Mesenchymal stem cell (in vitro differentiated cells and primary cell): Measurements from ENCODE around the gene SCFD2.

Experiments
- DNase-seq: peaks from one replicate; pipeline ENCODE4 v3.0.0-alpha.2; 2013
- H2AFZ ChIP-seq: one replicate; pipeline ENCODE4 v1.6.1; 2013; ENCODE audit warnings: low read depth, mild to moderate bottlenecking, control low read depth, inconsistent platforms, low read length, moderate library complexity
- H2AK5ac ChIP-seq: 2 replicates; pipeline ENCODE4 v1.6.1; 2013; ENCODE audit warnings: low read length, moderate library complexity, mild to moderate bottlenecking, inconsistent platforms; ENCODE audit not compliant: severe bottlenecking
- H2BK120ac ChIP-seq: one replicate; pipeline ENCODE4 v1.6.1; 2013; ENCODE audit warnings: low read depth, mild to moderate bottlenecking, inconsistent platforms, low read length, moderate library complexity
- H2BK12ac ChIP-seq, 2 experiments: one replicate each; pipeline ENCODE4 v1.6.1; 2013; ENCODE audit warnings: inconsistent platforms in 2 of 2, low read length in 2 of 2, mild to moderate bottlenecking in 2 of 2, moderate library complexity in 2 of 2, control low read depth in 1 of 2
- H2BK15ac ChIP-seq: one replicate; pipeline ENCODE4 v1.6.1; 2013; ENCODE audit warnings: mild to moderate bottlenecking, low read depth, inconsistent platforms; ENCODE audit not compliant: poor library complexity, severe bottlenecking
- H2BK5ac ChIP-seq: 2 replicates; pipeline ENCODE4 v1.6.1; 2013; ENCODE audit warnings: low read depth, mild to moderate bottlenecking, low read length, control low read depth, inconsistent platforms; ENCODE audit not compliant: poor library complexity, severe bottlenecking
- H3K14ac ChIP-seq, 2 experiments: one replicate each; pipeline ENCODE4 v1.6.1; 2013; ENCODE audit warnings: inconsistent platforms in 2 of 2, low read length in 2 of 2, control low read depth in 1 of 2, mild to moderate bottlenecking in 1 of 2, moderate library complexity in 1 of 2
- H3K18ac ChIP-seq, 2 experiments: one replicate each; pipeline ENCODE4 v1.6.1; 2013; ENCODE audit warnings: inconsistent platforms in 2 of 2, low read length in 2 of 2, control low read depth in 1 of 2, low read depth in 1 of 2, mild to moderate bottlenecking in 1 of 2
- H3K23ac ChIP-seq, 2 experiments: one replicate each; pipeline ENCODE4 v1.6.1; 2013; ENCODE audit warnings: inconsistent platforms in 2 of 2, low read length in 2 of 2, mild to moderate bottlenecking in 2 of 2, moderate library complexity in 2 of 2, control low read depth in 1 of 2
- H3K27ac ChIP-seq: 2 replicates; pipeline ENCODE4 v1.5.1; 2013; ENCODE audit warnings: mild to moderate bottlenecking, moderate library complexity, low read length, control low read depth, inconsistent platforms; ENCODE audit not compliant: poor library complexity, severe bottlenecking
- H3K27me3 ChIP-seq, 2 experiments: 2 replicates each; pipeline versions ENCODE4 v1.6.1 to v1.7.0; 2013; ENCODE audit warnings: low read length in 2 of 2, mild to moderate bottlenecking in 2 of 2, moderate library complexity in 2 of 2, control low read depth in 1 of 2, inconsistent platforms in 1 of 2; ENCODE audit not compliant: control insufficient read depth in 1 of 2, insufficient read depth in 1 of 2
- H3K36me3 ChIP-seq, 2 experiments: 2 replicates each; pipeline versions ENCODE4 v1.6.1 to v1.7.0; 2013; ENCODE audit warnings: low read length in 2 of 2, control low read depth in 1 of 2, inconsistent platforms in 1 of 2, low read depth in 1 of 2, mild to moderate bottlenecking in 1 of 2; ENCODE audit not compliant: insufficient read depth in 2 of 2, control insufficient read depth in 1 of 2
- H3K4ac ChIP-seq, 2 experiments: one replicate each; pipeline ENCODE4 v1.6.1; 2013; ENCODE audit warnings: inconsistent platforms in 2 of 2, low read length in 2 of 2, mild to moderate bottlenecking in 2 of 2, moderate library complexity in 2 of 2, control low read depth in 1 of 2, low read depth in 1 of 2
- H3K4me1 ChIP-seq: 2 replicates; pipeline ENCODE4 v1.6.1; 2013; ENCODE audit warnings: low read depth, low read length, control low read depth; ENCODE audit not compliant: control insufficient read depth, insufficient read depth
- H3K4me2 ChIP-seq: 2 replicates; pipeline ENCODE4 v1.6.1; 2013; ENCODE audit warnings: low read length, mild to moderate bottlenecking, inconsistent platforms; ENCODE audit not compliant: poor library complexity, severe bottlenecking
- H3K4me3 ChIP-seq, 2 experiments: 2 replicates each; pipeline versions ENCODE4 v1.5.1 to v1.7.0; 2013; ENCODE audit warnings: low read length in 2 of 2, mild to moderate bottlenecking in 2 of 2, control low read depth in 1 of 2, low read depth in 1 of 2; ENCODE audit not compliant: insufficient read depth in 1 of 2
- H3K79me1 ChIP-seq: replicated peaks from 2 replicates; pipeline ENCODE4 v1.6.1; 2013; ENCODE audit warnings: mild to moderate bottlenecking, control low read depth, low read length, inconsistent platforms; ENCODE audit not compliant: poor library complexity, severe bottlenecking
- H3K9ac ChIP-seq: 2 replicates; pipeline ENCODE4 v1.7.0; 2013; ENCODE audit warnings: mild to moderate bottlenecking, low read length, moderate library complexity
- H3K9me3 ChIP-seq: 2 replicates; pipeline ENCODE4 v1.7.0; 2013; ENCODE audit warnings: mild to moderate bottlenecking, low read length; ENCODE audit not compliant: control insufficient read depth
- H4K8ac ChIP-seq: one replicate; pipeline ENCODE4 v1.6.1; 2013; ENCODE audit warnings: inconsistent platforms, mild to moderate bottlenecking, low read length, moderate library complexity
- H4K91ac ChIP-seq: one replicate; pipeline ENCODE4 v1.6.1; 2013; ENCODE audit warnings: mild to moderate bottlenecking, low read length, inconsistent platforms
- whole genome bisulfite sequencing: methylation state at CpG from one replicate; pipeline ENCODE4 v1.1.7; 2013; ENCODE audit warnings: mixed read lengths; 5-methylcytosine and 5-hydroxymethylcytosine counted together

SCFD2 gene

DNA sequence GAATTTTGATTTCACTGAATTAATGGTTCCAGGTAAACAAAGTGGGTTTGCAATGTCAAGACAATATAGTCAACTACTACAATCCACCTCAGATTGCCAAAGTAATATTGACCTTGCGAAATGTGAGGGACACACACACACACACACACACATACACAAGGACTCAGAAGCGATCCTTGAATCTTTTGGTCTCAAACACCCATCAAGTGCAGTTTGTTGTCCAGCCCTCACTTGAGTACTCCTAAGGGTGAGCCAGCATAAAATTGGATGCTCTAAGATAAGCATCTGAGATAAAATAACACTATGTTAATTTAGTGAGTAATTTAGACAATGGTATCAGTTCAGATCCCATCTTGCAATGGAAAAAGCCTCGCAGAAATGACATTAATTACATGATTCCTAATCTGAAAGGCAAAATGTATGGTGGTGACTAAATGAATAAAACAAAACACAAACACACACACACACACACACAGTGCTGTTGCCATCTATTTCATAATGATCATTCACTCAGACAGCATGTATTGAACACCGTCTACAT, 401.2 kb downstream of the SCFD2 start:
- Histone ChIP-seq H3K18ac (no peak overlapping the region), H3K36me3 (peaks cover 0 to 2% of the 10 kb centered on the region in 2 experiments), H3K23ac (no peak overlapping the region), H2AK5ac (no peak overlapping the region), H2BK15ac (no peak overlapping the region), H3K9me3 (no peaks in the 10 kb centered on the region), H3K4me3 (no peak overlapping the region), H3K4me1 (no peaks in the 10 kb centered on the region), H3K27ac (no peak overlapping the region), H4K8ac (no peak overlapping the region), H3K4me2 (no peak overlapping the region), H2BK120ac (no peak overlapping the region), H2BK12ac (no peak overlapping the region), H2AFZ (no peak overlapping the region), H3K4ac (no peak overlapping the region), H3K79me1 (no peaks in the 10 kb centered on the region), H3K27me3 (no peaks in the 10 kb centered on the region), H3K14ac (no peak overlapping the region), H3K9ac (no peak overlapping the region), H4K91ac (no peak overlapping the region), H2BK5ac (no peak overlapping the region)
- 98% methylated on average over 3 of the region's 4 CpGs for WGBS
- no peak for DNase-seq

DNA sequence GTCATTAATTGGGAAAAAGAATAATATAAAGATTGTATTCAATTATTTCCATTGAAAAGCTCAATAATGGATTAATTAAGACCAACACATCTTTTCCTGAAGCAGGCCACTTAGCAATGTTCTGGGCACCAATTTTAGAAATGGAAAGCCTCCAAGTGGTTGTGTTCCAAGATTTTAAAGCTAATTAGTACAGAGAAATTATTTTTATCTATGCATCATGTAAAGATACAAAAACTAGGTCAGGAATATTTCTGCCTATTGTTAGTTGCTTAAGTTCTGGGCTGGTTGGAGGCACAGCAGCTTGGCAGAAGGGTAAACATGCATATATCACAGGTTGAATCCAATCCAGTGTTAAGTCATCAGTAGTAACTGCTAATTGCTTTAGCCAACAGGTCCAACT, 401.9 kb downstream of the SCFD2 start:
- Histone ChIP-seq H4K8ac (no peak overlapping the region), H2BK12ac (no peak overlapping the region), H4K91ac (no peak overlapping the region), H3K27me3 (no peaks in the 10 kb centered on the region), H2BK5ac (no peak overlapping the region), H3K4ac (no peak overlapping the region), H3K79me1 (no peaks in the 10 kb centered on the region), H3K23ac (no peak overlapping the region), H3K36me3 (no peaks in the 10 kb centered on the region), H3K9me3 (no peaks in the 10 kb centered on the region), H3K27ac (no peak overlapping the region), H3K14ac (no peak overlapping the region), H2BK15ac (no peak overlapping the region), H3K4me1 (no peaks in the 10 kb centered on the region), H3K18ac (no peak overlapping the region), H2AK5ac (no peak overlapping the region), H3K4me3 (no peak overlapping the region), H2BK120ac (no peak overlapping the region), H3K9ac (no peak overlapping the region), H2AFZ (no peak overlapping the region), H3K4me2 (no peak overlapping the region)
- DNase-seq, result no peak

DNA sequence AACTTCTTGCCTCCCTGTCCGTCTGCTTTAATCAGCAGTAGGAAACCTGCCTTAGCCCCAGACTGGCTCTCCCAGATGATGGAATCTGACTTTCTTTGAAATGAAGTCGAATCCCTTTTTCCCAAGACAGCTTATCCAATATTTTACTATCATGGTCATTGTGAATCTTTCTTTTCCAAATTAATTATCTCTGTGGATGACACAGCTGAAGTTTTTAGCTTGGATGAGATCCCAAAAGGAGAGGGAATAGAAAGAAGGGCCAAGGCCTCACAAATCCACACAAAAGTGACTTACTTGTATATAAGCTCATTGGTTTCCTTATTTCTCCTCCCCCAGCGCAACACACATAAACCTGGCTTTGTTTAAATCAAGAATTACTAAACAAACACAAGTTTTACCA, 403.1 kb downstream of the SCFD2 start:
- Histone ChIP-seq H3K27ac (no peak overlapping the region), H3K18ac (no peak overlapping the region), H3K36me3 (no peaks in the 10 kb centered on the region), H2BK120ac (no peak overlapping the region), H3K4ac (no peak overlapping the region), H3K14ac (no peak overlapping the region), H3K27me3 (no peaks in the 10 kb centered on the region), H3K4me2 (no peak overlapping the region), H2BK12ac (no peak overlapping the region), H3K4me3 (no peak overlapping the region), H2AFZ (no peak overlapping the region), H3K9me3 (no peaks in the 10 kb centered on the region), H3K23ac (no peak overlapping the region), H4K8ac (no peak overlapping the region), H2AK5ac (no peak overlapping the region), H3K79me1 (no peaks in the 10 kb centered on the region), H3K9ac (no peak overlapping the region), H2BK5ac (no peak overlapping the region), H3K4me1 (no peaks in the 10 kb centered on the region), H2BK15ac (no peak overlapping the region), H4K91ac (no peak overlapping the region)
- DNase-seq, result no peak
- 96% methylated on average over 3 of the region's 3 CpGs for WGBS

DNA sequence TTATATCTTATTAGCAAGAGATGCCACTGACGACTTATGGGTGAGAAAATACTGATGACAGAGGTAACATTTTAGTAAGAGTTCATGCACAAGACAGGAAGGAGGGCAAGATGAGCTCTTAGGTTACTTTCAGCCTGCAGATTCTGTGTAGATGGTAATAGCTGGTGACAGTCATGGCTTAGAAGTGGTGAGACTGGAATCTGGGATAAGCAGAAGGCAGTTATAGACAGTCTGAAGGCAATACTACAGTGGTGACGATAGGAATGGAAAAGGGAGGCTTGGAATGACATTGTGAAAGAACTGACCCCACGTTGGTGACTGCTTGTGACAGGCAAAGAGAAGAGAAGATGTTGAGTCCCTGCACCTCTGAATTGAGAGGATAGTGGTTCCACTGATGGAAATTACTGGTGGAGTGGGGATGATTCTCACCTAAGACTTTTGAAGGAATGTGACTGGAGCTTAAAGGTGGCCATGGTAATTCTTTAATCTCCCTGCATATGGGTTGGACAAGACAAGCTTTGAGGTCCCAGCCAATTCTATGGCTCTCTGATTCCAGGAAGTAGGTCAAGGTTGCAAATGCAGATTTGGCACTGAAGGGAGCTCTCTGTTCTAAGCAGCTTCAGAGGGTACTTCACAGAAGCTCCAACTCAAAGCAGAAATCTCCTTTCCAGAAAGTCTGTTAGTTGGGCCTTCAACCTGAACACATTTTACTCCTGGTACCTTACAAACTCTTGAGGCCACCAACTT, 404.0 kb downstream of the SCFD2 start:
- peaks cover 2% of the 10 kb centered on the region for H3K4me1 ChIP-seq
- H3K27ac ChIP-seq, result no peak overlapping the region
- H3K36me3 ChIP-seq, result no peaks in the 10 kb centered on the region
- H3K79me1 ChIP-seq, result no peaks in the 10 kb centered on the region
- no peak overlapping the region for H2BK12ac ChIP-seq
- no peak for DNase-seq
- H2AFZ ChIP-seq, result no peak overlapping the region
- no peaks in the 10 kb centered on the region for H3K9me3 ChIP-seq
- no peak overlapping the region for H3K4me3 ChIP-seq
- 92% methylated on average over 3 of the region's 3 CpGs for WGBS
- H4K8ac ChIP-seq, result no peak overlapping the region
- H3K23ac ChIP-seq, result no peak overlapping the region
- no peak overlapping the region for H2BK120ac ChIP-seq
- no peak overlapping the region for H3K18ac ChIP-seq
- no peak overlapping the region for H2AK5ac ChIP-seq
- no peaks in the 10 kb centered on the region for H3K27me3 ChIP-seq
- no peak overlapping the region for H3K4ac ChIP-seq
- H3K4me2 ChIP-seq, result no peak overlapping the region
- no peak overlapping the region for H2BK15ac ChIP-seq
- H4K91ac ChIP-seq, result no peak overlapping the region
- H3K14ac ChIP-seq, result no peak overlapping the region
- H2BK5ac ChIP-seq, result no peak overlapping the region
- no peak overlapping the region for H3K9ac ChIP-seq
